Activated CD8-positive, alpha-beta memory T cell treated with anti-CD3 and anti-CD28 coated beads for 24 hours (primary cell): ENCODE measurements around the gene GFPT2.

Experiments
- DNase-seq: peaks from one replicate; pipeline ENCODE4 v3.0.0-alpha.2; 2020

The GFPT2 gene

DNA sequence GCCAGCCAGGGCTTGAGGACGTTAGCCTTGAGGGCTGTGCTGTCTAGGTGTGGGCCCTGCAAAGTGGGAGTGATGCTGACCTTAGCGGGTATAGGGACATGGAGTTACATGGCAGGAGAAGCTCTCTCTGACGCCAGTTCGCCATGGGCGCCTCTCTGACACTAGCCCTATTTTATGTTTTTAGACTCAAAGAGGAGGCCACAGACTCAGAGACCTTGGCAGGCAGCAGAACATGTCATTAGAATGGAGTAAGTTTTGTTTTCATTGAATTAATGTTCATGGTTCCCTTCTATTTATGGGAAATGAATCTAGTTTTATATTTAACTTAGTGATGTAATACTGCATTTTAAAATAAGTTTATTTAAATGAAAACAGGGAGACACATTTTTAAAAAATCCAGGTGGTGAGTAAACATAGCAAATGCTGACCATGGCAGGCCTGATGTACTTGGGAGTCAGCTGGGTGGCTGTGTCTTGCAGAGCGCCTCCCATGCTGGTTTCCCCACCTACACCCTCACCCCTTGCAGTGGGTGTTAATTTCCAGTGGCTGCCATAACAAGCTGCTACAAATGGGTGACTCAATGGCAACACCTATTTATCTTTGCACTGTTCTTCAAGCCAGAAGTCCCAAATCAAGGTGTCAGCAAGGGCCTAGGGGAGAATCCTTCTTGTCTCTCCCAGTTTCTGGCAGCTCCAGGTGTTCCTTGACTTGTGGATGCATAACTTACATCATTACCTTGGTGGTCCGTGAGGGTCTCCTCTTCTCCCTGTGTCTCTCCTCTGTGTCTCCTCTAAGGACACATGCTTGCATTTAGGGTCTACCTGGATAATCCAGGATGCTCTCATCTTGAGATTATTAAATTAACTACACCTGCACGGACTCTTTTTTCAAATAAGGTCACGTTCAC, 25.6 kb upstream of the GFPT2 start:
- no peak for DNase-seq

DNA sequence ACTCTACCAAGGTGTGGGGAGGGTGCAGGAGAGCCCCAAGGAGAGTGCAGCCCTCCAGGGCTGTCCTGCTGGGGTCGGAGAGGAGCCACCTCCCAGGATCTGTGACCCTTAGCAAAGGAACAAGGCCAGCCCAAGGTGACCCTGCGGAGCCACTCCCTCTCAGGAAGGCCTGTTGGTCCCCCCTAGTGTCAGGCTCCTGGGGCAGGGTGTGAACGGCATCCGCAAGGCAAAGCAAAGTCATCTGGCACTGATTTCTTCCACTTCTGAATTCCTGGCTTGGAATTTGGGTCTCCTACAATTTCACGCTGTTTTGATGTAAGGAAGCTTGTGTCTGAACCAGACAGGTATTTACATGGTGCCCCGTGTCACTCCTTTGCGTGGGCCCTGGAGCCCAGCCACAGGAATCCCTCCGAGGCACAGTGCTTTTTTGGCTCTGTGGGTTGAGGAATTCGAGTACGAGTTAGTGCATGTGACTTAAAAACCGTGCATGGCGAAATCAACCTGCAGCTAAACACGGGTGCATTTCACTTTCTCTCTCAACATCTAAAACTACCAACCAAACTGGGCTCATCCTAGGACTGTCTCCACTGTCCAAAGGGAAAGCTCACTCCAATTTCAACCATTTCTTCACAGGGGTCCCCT, 24.5 kb upstream of the GFPT2 start:
- DNase-seq, result no peak

DNA sequence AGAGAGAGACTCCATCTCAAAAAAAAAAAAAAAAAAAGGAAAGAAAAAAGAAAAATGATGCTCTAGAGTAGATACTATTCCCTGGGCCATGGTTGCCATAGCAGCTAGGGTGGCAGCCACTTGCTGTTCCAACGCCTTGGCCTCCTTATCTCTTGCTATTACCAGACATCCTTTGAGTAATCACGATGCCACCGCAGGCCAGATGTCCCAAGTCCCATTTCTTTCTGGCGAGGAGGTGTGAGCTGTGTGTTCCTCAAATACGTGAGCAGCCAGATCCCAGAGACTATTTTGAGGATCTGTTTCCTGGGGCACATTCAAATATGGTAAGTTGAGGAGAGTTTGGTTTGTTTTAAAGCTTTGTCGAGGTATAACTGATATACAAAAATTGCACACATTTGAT, 23.4 kb upstream of the GFPT2 start:
- no peak for DNase-seq

DNA sequence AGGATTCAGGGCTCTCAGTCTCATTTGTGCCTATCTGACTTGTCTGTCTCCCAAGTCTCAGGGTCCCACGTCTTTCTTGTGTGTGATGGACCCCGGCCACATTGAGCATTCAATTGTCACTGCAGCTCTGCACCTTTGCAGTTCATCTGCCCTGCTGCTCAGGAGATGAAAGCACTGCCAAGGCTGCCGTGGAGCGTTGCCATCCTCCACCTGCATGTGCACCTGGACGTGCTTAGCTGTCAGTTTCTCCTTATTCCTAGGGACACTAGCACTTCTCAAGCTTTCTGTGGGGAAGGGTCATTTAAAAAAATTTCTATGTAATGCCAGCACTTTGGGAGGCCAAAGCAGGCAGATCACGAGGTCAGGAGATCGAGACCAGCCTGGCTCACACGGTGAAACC, 22.8 kb upstream of the GFPT2 start:
- no peak for DNase-seq

- DNase-seq, result no peak
These were observed 22.2 kb upstream of the GFPT2 start for GRCh38 chr5:180375291-180375690.

GRCh38 chr5:180373870-180374269, 20.7 kb upstream of the GFPT2 start:
- no peak for DNase-seq

DNA sequence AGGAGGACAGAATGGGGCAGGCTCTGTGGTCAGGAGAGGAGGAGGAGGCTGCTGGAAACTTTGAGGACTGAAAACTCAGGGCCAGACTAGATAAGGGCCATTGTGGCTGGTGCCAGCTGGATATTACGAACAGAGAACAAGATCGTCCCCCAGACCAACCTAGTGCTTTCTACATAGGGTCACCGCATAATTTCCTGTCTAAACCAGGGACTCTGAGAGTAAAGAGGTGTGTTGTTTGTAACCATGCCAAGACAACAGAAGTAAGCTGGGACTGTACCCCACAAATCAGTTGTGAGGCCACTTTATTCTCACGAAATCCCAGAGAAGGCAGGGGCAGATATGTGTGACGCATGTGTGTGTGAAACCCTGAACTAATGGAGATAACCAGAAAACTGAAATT, 20.3 kb upstream of the GFPT2 start:
- DNase-seq, result no peak

DNA sequence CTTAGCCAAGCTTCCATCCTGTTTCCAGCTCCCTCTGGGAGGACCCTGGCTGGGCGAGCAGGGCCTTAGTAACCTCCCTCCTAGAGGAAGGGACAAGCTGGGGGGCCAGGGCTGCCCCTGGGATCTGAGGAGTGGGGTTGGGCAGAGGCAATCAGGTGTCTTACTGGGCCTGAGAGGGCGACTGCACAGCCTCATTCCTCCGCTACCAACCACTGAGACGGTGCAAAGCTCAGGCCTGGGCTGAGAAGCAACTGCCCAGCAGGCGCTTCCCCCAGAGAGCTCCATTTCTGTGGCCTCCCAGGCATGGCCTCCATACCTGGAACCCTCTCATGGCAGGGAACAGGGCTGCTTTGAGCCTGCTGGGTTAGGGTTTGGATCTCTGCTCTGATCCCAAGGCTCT, 18.8 kb upstream of the GFPT2 start:
- DNase-seq, result no peak

DNA sequence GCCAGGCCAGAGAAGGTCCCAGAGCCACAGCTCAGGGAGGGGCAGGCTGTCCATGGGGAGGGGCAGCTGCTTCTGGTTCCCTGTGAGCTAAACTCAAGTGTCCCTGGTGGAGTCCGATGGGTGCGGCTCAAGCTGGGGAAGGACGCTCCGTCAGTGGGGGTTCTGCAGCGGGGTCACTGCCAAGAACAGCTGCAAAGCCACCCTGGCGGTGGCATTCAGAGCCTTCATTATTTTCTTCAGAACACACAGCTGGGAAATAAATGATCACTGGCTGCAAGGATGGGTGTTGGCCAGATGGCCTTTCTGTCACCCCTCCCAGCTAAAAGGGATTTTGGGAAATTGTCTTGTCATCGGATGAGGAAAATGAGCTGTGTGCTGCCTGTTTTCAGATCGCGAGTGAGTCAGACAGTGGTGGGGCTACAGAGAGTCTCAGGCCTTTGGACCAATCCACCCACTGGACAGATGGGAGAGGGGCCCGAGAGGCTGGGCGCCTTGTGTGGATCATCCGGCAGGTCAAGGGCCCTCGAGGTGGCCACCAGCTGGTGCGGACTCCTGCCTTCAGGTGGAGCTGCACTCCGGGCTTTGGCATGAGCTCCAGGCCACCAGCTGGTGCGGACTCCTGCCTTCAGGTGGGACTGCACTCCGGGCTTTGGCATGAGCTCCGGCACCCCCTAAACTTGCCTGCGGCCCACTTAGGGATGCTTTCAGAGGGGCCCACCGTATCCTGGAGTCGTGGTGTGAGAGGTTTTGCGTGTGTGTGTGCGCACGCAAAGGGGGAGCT, 17.9 kb upstream of the GFPT2 start:
- no peak for DNase-seq

DNA sequence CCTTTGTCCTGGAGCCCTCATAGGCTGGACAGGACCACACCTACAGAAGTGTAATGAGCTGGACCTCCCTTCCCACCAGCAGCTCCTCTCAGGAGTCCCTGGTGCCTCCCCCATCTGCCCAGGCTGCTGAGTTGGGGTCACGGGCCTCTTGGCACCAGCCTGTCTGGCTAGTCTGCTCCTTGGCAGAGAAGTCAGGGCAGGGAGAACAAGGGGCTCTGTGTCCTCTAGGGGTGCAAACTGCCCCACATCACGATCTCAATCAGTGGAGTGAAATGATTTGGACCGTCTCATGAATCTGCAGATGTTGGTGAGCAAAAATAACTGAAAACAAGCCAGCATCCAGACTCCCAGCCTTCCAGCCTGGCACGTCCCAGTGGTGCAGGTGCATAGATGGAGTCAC, 14.9 kb upstream of the GFPT2 start:
- no peak for DNase-seq

DNA sequence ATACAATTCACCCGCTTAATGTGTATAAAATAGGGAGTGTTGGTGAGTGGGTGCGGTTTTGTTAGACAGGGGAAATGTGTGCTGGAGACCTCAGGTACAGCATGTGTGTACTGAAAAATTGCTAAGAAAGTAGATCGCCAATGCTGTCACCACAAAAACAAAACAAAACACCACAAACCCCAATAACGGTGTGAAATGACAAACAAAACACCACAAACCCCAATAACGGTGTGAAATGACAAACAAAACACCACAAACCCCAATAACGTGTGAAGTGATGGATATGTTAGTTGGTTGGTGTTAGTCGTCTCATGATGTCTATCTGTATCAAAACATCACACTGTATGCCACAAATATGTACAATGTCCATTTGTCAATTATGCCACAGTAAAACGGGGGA, 14.2 kb upstream of the GFPT2 start:
- DNase-seq, result no peak

DNA sequence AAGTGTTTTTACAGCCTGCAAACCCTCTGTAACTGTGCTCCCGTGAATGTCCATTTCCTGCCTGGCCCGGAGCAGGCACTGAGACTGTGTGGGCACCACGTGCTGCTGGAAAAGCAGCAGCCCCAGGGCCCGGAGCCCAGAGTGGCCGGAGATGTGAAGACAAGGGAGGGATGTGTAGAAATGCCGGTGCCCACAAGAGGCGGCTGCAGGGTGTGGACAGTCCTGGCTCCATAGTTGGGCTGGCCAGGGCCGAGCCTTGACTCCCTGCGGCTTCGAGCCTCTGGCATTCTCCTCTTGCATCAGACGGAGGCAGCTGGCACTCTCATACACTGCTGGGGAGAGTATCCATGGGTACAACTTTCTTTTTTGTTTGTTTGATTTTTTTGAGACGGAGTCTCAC, 13.2 kb upstream of the GFPT2 start:
- no peak for DNase-seq

GRCh38 chr5:180365829-180366228, 12.7 kb upstream of the GFPT2 start:
- DNase-seq, result no peak

GRCh38 chr5:180364306-180364856, 11.2 kb upstream of the GFPT2 start:
- no peak for DNase-seq

DNA sequence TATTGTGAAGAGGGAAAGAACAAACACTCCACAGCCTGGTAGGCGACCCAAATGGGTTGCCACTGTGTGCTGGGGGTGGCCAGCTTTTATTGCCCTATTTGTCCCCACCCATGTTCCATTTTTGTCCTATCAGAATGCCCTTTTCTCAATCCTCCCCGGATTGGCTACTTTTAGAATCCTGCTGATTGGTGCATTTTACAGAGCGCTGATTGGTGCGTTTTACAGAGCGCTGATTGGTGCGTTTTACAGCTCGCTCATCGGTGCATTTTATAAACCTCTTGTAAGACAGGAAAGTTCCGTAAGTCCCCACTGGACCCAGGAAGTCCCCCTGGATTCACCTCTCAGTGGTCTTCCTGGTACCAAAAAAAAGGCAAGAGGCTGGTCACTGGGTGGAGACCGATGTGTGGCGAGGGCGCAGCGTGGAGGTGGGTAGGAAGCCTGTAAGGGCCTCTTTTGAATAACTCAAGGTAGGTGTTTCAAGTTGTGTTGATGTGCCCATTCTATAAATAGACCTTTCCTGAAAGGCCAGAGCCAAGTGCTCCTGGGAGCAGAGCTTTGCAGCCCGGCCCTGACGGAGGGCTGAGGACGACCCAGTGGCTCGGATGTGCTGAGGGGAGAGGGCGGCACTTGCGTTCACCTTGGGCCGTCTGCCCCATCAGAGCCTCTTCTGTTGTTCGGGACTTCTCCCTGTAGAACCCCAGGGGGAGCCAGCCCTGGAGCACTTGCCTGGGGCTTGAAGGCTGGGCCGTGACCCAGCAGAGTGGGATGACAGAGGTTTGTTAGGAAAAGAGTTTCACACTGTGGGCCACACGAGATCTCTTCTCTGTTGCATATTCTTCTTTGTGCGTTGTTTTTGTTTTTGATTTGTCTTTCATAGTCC, 7.2 kb upstream of the GFPT2 start:
- DNase-seq, result no peak

- no peak for DNase-seq
These were observed 5.6 kb upstream of the GFPT2 start for GRCh38 chr5:180358694-180359093.

DNA sequence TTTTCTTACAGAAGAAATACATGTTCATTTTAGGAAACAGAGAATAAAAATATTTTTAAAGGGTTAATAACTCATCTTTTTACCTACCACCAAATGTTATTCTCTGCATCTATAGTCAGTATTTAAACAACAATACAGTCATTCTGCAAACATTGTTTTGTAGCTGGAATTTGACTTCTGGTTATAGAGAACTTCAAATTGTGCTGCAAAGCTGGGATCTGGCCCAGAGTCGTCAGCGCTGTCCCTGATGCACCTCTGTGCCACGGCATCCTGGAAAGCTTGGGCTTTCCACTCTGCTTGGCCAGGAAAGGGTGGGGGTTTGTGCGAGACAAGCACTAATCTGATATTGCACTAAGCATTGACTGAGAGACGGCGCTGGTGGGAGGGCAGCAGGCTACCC, 5.0 kb upstream of the GFPT2 start:
- DNase-seq, result no peak

GRCh38 chr5:180354966-180355365, 1.8 kb upstream of the GFPT2 start:
- DNase-seq, result no peak

DNA sequence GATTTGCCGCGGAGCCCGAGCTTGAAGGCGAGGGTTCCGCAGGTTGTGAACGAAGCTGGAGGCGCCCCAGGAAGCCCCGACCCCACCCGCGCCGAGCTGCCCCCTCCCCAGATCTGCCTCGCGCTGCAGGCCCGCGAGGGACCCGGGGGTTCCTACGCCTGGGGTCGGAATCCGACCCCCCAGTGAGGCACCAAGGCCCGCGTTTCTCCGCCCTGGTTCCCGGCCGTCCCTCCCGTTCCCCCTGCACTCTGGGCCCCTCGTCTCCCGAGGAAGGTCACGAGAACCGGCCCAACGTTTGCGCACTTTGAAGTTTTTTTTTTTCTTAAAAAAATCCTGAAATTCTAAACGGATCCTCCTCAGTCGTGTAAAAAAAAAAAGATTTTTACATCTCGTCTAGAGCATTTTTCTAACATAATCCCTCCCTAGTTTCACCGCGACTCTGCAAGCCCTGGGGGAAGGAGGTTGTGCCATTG, 880 bp upstream of the GFPT2 start:
- DNase-seq, result no peak

DNA sequence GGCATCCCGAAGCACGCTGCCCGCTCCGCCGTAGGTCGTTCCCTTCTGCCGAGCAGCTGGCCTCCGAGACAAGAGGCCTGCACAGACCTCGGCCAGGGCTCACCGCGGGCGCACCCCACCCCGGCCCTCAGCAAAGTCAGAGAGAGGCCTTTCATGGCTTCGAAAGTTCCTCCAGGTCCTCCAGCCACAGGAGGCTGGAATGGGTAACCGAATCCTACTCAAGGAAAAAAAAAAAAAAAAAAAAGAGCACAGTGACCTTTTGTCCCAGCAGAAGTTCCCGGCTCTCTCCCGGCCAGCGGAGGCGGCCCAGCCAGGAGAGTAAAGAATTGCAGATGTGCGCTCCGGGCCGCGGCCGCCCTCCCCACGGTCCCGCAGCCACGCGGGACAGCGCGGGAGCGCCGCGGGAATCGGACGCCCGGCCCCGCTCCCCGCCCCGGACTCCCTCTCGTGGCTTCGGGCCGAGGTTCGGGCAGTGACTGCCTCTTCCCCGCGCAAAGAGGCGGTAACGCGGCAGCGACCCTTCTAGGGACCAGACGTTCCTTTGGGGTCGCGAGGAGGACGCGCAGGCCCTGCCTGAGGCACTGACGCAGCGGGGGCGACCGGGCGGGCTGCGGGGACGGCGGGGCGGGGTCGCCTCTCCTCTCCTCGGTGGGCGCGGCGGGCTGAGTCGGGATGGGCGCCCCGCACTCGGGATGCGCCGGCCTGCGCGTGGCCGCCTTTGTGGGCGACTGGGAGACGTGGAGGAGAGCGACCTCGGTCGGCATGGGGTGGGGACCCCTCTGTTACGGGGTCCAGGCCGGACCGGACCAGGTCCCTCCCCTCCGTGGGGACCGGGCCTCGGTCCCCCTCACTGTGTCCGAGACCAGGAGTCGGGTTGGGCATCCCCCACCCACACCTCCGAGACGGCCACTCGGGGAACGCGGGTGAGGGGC, 754 bp downstream of the GFPT2 start:
- peak; percentile 66 for DNase-seq
